Activated T-cell treated with anti-CD3 and anti-CD28 coated beads, Interleukin-2, amount 50 U/mL, for 1 hour (primary cell): ENCODE data around the gene GTF2F2.
"Not testable (repeated sequence)": the region's sequence is repeated elsewhere in the genome, so short reads cannot be mapped to it uniquely, and the experiment has no call there.

ENCODE experiments used
- DNase-seq: peaks from one replicate; pipeline ENCODE4 v3.0.0-alpha.2; 2020

Gene GTF2F2

DNA sequence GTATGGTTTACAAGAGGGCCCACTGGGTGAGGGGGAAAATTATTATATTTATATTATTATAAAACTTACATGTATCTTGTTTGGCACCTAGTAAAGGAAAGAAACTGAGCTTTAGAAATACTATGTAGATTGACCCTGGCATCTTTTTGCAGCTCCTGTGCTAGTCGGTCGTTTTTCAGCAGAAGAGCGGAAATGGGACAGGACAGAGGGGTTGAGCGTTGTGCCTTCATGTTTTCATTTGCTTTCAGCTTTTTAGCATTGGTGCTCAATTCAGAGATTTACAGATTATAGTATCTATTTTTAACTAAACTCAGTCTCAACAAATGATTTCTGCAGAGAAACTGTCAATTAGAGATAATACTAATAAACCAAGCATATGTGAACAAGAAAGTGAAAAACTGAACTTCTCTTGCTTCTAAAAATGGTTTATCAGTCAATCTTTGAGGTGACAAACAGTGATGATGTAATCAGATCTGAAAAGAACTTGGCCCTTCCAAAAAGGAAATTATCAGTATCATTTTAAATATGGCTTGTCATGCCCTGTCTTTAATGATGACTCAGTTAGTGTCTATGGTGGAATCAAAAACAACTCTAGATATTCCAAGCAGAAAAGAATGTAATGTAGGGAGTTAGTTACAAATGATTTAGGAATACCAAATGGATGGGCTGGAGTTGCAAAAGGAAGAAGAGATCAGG, 137.5 kb downstream of the GTF2F2 start:
- DNase-seq = no peak

DNA sequence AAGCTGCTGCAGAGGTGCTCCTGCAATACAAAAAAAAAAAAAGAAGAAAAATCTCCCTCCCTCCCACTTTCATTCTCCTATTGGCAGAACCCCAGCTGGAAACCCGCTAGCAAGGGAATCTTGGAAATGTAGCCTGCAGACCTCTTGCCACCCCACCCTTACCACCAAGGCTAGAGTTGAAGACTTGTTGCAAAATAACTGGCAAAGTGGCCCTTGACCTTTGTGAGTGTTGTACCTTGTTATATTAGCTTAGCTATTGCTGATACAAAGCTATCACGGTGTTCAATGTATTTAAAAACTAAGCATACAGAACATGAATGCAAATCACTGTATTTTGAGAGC, 138.0 kb downstream of the GTF2F2 start:
- no peak for DNase-seq

DNA sequence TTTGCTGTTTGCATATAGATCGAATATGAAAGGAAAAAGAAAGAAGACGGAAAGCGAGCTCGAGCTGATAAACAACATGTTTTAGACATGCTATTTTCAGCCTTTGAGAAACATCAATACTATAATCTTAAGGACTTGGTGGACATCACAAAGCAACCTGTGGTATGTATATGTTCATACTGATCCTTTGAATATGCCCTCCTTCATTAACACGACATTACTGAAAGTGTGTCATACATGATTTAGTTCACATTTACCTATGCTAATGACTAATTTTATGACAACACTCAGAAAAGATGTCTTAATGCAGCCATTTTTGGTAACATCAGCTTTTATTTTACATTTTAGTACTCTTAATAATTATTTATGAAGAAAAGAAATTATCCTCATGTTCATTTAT, 146.9 kb downstream of the GTF2F2 start:
- DNase-seq = no peak

DNA sequence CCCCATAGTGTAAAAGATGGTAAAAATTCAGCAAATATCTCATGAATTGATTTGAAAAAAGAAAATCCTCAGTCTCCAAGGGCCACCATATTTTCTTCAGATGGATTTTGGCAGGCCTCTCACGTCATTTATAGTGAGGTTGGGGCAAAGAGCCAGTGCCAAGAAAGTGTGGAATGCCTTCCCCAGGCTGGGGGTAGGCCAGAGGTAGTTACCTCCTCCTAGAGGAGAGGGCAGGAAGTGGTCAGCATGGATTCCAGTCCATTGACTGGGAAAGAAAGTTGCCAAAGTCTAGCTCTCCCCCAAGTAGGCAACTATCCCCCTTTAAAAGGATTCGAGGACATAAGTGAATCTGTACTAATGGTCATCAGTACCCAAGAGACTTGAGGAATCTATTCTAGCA, 148.9 kb downstream of the GTF2F2 start:
- DNase-seq = no peak

DNA sequence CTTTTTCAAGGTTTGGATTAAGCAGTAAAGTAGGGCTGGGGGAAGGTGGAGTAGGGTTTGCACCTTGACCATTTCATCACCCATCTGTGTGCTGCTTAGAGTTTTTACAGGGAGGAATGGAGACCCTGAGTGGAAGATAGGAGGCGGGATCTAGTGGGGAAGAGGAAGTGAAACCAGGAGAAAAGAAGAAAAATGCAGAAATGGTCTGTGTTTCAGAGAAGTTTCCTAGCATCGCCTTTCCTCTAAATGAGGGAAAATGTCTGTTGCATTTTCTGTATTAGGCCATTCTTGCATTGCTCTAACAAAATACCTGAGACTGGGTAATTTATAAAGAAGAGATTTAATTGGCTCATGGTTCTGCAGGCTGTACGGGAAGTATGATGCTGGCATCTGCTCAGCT, 156.6 kb downstream of the GTF2F2 start:
- DNase-seq = no peak

DNA sequence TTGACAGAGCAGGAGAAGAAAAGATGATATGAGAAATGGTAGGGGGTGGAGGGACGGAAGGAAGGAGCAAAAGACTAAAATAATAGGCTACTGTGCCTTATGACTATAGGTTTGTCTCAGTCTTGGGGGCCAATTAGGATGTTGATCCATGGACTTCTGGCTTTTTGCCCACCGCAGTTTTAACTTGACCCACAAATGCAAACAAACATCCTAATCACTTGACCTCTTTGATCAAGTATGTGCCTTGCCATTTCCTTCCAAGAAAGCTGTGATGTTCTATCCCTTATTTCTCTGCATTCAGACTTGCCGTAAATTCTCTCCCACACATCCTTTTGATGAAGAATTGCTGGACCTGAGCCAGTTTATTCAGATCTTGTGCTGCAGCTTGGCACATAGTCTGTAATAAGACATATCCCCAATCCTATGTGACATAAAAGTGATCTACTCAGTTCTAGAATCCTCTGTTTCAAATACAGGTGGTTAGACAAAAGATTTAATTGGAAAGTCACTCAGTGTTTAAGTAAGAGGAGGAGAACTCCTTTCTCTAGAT, 157.9 kb downstream of the GTF2F2 start:
- no peak for DNase-seq

DNA sequence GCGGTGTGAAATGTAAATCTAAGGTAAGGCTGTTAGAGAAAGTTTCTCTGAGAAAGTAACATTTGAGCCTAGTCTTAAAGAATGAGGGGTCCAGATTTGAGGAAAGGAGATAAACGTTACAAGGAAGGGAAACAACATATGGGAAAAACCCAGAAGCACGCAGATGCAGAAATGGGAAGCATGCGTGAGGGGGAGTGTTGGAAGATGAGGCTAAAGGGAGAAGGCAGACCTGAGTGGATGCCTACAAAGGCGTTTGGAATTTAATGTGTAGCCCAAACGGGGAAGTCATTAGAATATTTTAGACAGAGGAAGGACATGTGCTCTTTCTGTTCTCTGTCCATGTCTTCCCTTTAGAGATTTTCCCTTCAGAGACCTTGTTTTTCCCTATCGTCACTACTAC, 159.7 kb downstream of the GTF2F2 start:
- no peak for DNase-seq

DNA sequence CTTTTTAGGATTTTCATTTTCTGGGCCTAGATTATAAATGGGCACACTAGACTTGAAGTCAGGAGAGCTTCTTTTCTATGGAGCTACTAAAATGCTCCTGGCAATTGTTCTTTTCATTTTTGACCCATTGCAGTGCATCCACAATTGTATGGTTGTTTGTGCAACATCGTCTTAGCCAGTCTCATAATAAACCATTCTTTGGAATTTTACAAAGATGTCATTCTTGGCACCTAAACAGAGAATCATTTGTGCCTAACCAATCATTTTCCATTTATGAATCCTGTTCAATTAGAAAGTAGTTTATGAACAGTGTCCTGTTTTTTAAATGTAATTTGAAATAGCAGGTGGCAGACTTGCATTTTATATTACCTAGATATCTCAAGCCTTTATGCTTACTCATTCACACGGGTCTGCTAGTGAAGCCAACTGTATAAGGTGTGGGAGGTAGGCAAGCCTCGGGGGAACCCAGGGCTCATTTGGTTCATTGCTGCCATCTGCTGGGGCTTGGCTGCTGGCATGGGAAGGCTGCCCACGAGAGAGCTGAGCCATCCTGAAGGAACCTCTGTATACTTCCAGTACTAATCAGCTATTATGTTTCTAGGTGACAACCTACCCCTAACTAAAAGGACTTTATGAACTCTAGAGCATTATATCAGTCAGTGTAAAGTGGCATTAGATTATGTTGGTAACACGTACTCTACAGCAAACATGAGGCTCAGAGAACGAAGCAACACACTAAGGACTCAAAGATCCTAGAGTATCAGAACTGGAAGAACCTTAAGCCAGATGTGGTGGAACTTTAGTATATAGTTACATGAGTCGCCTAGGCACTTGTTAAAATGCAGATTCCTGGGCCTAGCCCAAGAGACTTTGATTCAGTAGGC, 160.7 kb downstream of the GTF2F2 start:
- peak; percentile 30 for DNase-seq

DNA sequence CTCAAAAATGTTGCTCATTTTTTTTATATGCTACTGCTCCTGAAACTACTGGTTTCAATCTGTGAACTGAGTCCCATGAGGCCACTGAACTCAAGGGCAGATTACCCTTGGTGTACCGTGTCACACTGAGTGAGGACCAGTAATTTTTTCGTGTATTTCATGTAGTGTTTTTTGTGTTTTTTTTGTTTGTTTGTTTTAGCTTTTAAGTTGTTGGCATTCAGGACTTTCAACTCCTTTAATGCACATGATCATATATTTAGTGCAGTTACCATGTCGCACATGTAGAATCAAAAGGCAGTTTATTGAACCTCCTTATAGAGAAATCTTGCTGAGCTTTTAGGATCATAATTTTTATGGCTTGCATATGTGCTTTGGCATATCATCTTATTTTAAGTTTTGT, 162.7 kb downstream of the GTF2F2 start:
- DNase-seq = no peak

DNA sequence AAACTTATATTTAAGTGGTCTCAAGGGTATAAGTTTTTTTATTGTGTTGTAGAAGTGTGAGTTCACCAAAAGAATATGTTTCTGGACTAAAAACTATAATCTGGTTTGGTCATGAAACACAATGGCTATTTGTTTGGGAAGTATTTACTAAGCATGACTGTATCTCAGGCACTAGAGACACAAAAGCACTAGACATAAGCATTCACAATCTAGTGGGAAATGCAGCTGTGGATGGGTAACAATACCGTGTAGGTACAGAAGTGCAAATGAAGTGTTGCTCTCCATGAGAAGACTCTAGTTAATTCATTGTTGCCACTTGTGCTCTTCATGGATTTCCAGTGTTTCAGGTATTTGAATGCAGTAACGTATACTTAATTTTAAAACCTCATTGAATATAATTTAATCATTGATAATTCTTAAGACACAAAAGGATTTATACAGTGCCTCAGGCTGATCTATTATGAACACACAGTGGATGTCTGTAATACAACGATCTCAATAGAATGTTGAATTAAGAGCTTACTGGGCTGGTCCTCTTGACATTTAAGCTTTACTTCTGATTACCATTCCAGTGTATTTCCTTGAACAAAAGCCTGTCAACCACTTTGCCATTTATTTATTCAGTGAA, 169.7 kb downstream of the GTF2F2 start:
- no peak for DNase-seq

DNA sequence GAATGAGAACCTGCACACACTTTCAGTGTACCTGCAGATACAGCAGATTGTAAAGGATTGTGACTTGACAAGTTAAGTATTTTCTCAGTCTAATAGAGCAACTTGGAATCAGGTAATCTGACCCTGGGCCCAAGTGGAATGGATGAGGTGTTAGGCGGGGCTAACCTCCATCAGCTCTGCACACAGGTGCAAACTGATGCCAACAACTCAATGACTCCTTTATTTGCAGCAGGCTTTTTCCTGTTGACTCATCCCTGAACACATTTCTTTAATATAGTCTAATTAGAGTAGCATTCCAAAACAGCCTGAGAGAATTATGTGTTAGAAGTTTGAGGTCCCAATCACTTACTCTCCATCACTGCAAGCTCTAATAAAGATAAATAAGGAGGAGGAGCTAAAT, 171.9 kb downstream of the GTF2F2 start:
- DNase-seq = no peak

DNA sequence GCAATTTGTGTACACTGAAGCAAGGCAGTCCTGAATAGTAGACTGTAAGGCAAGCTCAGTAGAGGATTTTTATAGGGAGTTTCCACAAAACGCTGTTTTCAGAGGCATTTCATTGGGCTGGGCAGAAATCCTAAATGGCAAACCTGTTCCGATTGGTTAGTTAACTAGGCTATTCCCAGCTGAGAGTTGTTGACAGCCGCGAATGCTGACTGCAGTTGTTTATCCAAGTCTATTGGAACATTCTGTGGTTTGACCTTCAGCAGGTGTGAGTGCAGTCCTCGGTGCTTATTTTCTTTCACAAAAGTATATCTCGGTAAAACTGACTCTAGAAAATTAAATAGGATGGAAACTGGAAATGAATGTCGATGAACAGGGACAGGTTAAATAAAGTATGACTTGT, 175.2 kb downstream of the GTF2F2 start:
- DNase-seq = no peak

DNA sequence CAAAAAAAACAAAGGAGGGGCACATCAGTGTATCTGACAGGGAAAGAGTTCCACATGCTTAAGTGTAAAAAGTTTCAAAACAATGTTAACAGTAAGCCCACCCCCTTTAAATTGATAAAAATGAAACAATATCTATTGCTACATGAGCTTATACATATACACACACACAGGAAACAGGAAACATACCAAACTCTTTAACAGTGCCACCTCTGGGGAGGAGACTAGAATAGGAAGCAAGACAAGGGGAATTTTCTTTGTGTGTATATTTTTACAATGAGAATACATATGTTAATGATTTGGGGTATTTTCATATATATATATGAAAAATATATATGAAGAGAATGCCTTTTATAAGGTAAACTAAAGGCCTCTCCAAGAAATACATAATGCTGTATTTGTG, 175.9 kb downstream of the GTF2F2 start:
- DNase-seq = no peak

DNA sequence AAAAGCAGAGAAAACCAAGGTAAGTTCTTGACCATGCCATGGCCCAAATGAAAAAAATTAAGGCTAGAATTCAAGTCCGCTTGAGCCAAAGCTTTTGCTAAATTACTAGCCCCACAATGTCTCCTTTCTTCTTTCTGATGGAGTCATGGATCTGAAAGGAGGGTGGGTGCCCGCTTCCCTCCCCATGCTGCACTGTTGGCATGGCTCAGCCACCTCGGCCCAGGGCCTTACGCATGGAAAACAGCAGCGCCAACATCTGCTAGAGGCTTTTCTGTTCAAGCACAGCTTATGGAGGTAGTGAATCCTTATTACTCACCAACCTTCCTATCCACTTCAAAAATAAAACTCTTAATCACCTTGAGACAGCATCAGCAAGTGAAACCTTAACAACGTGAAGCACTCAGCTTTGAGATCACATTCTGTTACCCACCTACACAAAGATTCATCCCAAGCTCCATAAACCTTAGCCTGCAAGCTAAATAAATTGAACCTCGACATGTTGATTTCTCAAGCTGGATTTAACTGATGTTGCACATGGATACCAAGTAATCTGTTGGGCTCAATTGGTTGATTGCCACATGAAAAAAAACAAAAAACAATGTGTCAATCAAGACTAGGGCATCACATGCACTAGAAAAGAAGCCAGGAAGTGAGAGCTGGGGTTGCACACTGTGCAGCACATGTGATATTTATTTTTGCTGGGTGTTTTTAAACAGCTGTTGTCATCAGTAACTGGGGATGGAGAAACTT, 177.3 kb downstream of the GTF2F2 start:
- no peak for DNase-seq

DNA sequence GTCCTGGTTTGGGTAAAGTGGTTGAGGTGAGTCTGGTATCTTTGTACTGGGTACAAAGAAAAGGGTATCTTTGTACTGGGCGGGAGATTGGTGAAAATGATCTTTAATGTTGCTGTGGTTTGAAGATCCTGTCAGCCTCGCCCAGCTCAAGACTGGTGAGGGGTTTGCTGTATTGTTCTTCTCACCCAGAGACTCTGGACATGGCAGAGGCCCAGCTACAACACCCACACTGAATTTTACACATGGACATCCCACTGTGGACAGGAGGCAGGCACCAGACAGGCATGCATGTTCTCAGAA, 177.8 kb downstream of the GTF2F2 start:
- no peak for DNase-seq

DNA sequence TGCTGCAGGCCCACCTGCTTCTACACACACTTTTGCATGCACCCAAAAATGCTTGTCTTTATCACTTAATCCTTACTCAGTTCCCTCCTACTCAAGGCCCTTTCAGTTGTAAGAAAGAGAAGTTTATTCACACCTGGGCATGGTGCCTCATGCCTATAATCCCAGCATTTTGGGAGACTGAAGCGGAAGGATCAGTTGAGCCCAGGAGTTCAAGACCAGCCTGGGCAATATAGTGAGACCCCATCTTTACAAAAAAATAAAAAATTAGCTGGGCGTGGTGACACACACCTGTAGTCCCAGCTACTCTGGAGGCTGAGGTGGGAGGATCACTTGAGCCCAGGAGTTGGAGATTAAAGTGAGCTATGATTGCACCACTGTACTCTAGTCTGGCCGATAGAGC, 178.2 kb downstream of the GTF2F2 start:
- not testable (repeated sequence) for DNase-seq

DNA sequence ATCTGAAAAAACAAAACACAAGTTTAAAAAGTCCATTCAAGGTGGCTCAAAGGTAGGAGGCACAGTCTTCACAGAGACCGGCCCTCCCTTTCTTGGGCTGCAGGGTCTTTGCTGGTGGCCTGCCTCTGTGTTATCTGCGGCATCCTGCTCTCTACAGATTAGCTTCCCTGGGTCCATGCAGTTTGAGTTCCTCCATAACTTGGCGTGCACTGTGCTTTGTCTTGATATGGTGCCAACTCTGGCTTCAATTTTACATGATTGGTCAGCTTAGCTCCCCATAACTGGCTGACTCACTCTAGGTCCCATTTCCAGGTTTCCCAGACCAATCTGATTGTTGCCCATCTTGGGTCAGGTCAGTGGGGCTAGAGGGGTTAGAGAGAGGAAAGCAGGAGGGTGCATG, 178.9 kb downstream of the GTF2F2 start:
- no peak for DNase-seq

DNA sequence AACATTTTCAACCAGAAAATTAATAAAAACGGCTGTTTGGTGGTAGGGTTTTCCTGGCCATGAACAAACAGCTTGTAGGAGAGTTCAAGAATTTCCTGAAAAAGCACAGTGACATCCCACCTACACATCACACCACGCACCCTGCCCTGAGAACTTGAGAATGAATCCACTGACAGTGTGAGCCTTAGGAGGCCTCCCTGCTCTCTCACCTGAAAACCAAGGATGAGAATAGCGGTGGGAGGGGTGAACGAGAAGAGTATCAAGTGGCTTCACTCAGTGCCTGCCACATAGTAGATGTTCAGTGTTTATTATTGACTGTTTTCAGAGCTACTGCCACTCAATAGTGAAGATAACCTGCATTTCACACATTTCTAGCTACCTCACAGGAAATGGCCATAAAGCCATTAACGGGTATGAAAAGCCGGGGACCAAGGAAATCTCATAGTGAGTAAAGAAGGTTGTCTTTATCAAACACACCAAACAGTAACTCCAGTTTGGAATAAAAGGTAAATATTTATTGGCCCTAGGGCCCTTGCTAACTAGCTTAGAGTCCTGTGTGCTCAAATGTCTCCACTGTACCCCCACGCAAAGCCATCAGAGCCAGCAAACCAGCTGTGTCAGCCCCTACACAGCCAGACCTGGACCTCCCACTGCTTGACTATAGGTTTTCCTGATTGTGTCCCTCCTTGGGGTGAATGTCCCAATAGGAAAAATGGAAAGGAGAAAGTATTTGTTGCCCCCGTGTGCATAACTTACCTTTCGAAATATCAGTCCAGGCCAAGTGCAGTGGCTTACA, 180.1 kb downstream of the GTF2F2 start:
- DNase-seq = no peak

DNA sequence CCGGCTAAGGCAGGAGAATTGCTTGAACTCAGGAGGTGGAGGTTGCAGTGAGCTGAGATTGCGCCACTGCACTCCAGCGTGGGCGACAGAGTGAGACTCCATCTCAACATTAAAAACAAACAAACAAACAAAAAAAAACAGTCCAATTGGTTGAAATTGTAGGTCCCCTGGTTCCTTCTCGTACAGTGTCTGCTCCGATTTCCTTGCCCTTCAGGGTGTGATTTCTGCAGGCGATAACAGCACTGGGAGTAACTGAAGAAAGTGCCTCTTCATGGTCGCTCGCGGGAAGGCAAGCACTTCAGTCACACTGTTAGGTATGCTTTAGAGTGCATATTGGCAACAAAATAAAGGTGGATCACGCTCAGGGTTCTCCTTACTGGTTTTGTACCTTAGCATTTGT, 181.0 kb downstream of the GTF2F2 start:
- no peak for DNase-seq

DNA sequence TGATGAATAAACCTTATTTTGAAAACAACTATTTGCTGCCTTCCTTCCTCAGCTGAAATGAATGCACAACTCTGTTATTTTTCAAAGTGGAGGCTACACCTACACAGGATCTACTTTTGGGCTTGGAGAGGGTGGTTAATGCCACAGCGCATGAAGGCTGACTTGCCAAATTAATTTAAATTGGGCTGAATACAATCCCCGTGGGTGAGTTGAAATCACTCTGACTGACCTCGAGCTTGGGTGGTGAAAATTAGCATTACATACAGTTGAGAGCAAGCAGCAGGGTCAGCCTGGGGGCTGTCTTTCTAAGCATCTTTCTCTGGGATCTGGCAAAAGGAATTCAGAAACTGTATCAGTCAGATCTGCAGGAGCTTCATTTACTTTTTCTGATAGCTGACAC, 182.2 kb downstream of the GTF2F2 start:
- no peak for DNase-seq

DNA sequence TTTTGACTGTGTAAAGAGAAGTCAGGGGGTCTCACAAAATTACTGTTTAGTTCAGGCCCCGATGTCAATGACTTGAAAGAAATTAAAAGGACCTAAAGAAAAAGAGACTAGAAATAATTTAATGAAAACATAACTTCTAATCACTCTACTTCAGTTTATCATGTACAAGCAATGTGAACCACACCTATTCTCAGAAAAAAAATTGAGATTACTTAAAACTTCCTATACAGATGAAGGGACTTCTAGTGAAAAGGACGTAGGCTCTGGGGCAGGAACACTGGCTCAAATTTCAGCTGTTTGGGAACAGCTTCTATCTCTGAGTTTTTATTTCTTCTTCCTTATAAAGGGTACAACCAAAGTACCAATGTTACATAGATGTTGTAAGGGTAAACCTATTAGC, 182.7 kb downstream of the GTF2F2 start:
- no peak for DNase-seq

DNA sequence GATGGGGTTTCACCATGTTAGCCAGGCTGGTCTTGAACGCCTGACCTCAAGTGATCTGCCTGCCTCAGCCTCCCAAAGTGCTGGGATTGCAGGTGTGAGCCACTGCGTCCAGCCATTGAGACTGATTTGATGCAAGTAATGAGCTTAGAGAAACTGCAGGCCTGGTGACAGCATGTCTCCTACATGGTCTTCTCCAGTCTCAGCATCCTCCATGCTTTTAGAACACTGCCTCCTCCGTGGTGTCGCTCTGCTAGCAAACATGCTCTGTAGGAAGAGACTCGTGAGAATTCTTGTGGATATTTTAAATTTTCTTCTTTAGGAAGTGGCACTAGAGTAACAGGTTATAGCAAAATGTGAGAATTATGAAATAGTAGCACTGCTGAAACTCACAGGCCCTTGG, 183.6 kb downstream of the GTF2F2 start:
- no peak for DNase-seq

DNA sequence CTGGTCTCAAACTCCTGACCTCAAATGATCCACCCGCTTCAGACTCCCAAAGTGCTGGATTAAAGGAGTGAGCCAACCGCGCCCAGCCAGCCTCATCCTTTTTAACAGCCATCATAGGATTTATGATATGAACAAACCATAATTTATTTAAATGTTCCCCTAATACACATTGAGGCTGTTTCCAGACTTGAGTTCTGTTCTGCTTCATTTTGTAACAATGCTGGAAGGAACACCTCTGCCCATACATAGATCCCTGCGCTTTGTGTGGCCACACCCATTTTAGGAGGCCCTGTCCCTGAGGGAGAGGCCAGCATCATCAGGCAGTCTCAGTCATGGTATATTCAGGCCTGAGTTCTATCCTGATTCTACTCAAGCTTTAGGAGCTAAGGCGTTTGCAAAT, 184.8 kb downstream of the GTF2F2 start:
- DNase-seq = no peak
